Measurements from ENCODE around the gene CNTN4.

DNA sequence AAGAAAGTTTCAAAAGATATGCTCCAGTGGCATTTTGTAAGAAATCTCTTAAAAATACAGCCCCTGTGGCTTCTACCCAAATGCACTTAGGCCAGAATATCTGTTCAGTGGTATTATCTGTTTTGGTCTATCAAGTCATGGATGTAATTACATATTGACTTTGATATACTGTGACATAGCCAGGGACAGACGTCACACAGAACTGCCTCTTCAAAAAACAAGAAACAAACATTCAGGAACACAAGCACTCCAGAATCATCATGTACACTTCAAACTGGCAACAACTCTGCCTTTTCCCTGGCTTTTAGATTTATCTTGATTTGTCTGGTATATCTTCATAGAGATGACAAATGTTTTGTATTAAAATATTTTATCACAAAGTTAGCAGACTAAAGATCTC lies 771.2 kb downstream of the CNTN4 start:
- TF ChIP-seq, protein P1, sequence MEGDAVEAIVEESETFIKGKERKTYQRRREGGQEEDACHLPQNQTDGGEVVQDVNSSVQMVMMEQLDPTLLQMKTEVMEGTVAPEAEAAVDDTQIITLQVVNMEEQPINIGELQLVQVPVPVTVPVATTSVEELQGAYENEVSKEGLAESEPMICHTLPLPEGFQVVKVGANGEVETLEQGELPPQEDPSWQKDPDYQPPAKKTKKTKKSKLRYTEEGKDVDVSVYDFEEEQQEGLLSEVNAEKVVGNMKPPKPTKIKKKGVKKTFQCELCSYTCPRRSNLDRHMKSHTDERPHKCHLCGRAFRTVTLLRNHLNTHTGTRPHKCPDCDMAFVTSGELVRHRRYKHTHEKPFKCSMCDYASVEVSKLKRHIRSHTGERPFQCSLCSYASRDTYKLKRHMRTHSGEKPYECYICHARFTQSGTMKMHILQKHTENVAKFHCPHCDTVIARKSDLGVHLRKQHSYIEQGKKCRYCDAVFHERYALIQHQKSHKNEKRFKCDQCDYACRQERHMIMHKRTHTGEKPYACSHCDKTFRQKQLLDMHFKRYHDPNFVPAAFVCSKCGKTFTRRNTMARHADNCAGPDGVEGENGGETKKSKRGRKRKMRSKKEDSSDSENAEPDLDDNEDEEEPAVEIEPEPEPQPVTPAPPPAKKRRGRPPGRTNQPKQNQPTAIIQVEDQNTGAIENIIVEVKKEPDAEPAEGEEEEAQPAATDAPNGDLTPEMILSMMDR (optimal IDR thresholded peaks at IDR 0.05 in 1 of 3, IDR thresholded peaks at IDR 0.05 in 1 of 3, conservative IDR thresholded peaks at IDR 0.05 in 1 of 3; ENCODE audit: extremely low read depth in 1 of 3, insufficient read depth in 2 of 3, low read length in 3 of 3), result no peak
- TF ChIP-seq EZH2 (IDR thresholded peaks at IDR 0.05; ENCODE audit: low read length), result no peak

Data from keratinocyte (primary cell).